ENCODE results near the gene USP15. TPM values are rescaled to one million over a fixed set of nuclear protein-coding genes. Genes with fewer than 3 reads are reported as not detected.

Gene USP15
- total RNA-seq, 1 donor from 2014 or later, result 137 TPM

- intact Hi-C loops (cut with micrococcal nuclease), result no loop called here
These were observed 18.9 kb downstream of the USP15 start for GRCh38 chr12:62279058-62279457.

- intact Hi-C loops (cut with micrococcal nuclease), result no loop called here
These were observed 19.8 kb downstream of the USP15 start for GRCh38 chr12:62279961-62280360.

GRCh38 chr12:62282057-62282774 lies 22.0 kb downstream of the USP15 start:
- intact Hi-C loops (cut with micrococcal nuclease), result no loop called here

GRCh38 chr12:62284749-62285148 lies 24.5 kb downstream of the USP15 start:
- intact Hi-C loops (cut with micrococcal nuclease), result no loop called here

GRCh38 chr12:62285284-62285683 lies 25.1 kb downstream of the USP15 start:
- intact Hi-C loops (cut with micrococcal nuclease), result no loop called here

GRCh38 chr12:62288328-62288727 lies 28.1 kb downstream of the USP15 start:
- intact Hi-C loops (cut with micrococcal nuclease), result no loop called here

GRCh38 chr12:62290846-62291245 lies 30.6 kb downstream of the USP15 start:
- intact Hi-C loops (cut with micrococcal nuclease), result no loop called here

GRCh38 chr12:62291864-62292760 lies 31.9 kb downstream of the USP15 start:
- intact Hi-C loops (cut with micrococcal nuclease), result no loop called here

GRCh38 chr12:62292761-62293344 lies 32.6 kb downstream of the USP15 start:
- intact Hi-C loops (cut with micrococcal nuclease), result no loop called here

GRCh38 chr12:62294378-62294777 lies 34.2 kb downstream of the USP15 start:
- intact Hi-C loops (cut with micrococcal nuclease), result no loop called here

- intact Hi-C loops (cut with micrococcal nuclease), result loop anchor here (5.0 kb wide), 1 partner anchor 34 kb away; the partner anchor contains the start of gene USP15
These were observed 35.8 kb downstream of the USP15 start for GRCh38 chr12:62296001-62296400.

- intact Hi-C loops (cut with micrococcal nuclease), result loop anchor here (5.0 kb wide), 1 partner anchor 35 kb away; the partner anchor contains the start of gene USP15
These were observed 37.1 kb downstream of the USP15 start for GRCh38 chr12:62297321-62297720.

- intact Hi-C loops (cut with micrococcal nuclease), result loop anchor here (5.0 kb wide), 1 partner anchor 37 kb away; the partner anchor contains the start of gene USP15
These were observed 39.4 kb downstream of the USP15 start for GRCh38 chr12:62299617-62300016.

- intact Hi-C loops (cut with micrococcal nuclease), result no loop called here
These were observed 41.0 kb downstream of the USP15 start for GRCh38 chr12:62301080-62301798.

GRCh38 chr12:62301799-62302133 lies 41.6 kb downstream of the USP15 start:
- intact Hi-C loops (cut with micrococcal nuclease), result no loop called here

- intact Hi-C loops (cut with micrococcal nuclease), result no loop called here
These were observed 44.4 kb downstream of the USP15 start for GRCh38 chr12:62304560-62304959.

- intact Hi-C loops (cut with micrococcal nuclease), result no loop called here
These were observed 45.6 kb downstream of the USP15 start for GRCh38 chr12:62305778-62306177.

GRCh38 chr12:62306569-62307530 lies 46.6 kb downstream of the USP15 start:
- intact Hi-C loops (cut with micrococcal nuclease), result no loop called here

GRCh38 chr12:62308201-62308600 lies 48.0 kb downstream of the USP15 start:
- intact Hi-C loops (cut with micrococcal nuclease), result no loop called here

GRCh38 chr12:62313727-62314380 lies 53.6 kb downstream of the USP15 start:
- intact Hi-C loops (cut with micrococcal nuclease), result no loop called here
